H1 (cell line): ENCODE results near the gene MYRIP. TPM values are rescaled to one million over a fixed set of nuclear protein-coding genes. Genes with fewer than 3 reads are reported as not detected.

Experiments
- CTCF ChIA-PET: fragments of 300-600 bp; sonication (Branson Sonifier 250); formaldehyde crosslinking; loops from one replicate; lab custom pipeline; 2021; ENCODE audit not compliant: partially characterized antibody; lab: Charles Lee
- POLR2A ChIA-PET: fragments of 300-600 bp; sonication (Branson Sonifier 250); formaldehyde crosslinking; loops from one replicate; lab custom pipeline; 2021; ENCODE audit warnings: inconsistent platforms; ENCODE audit not compliant: partially characterized antibody; lab: Charles Lee
- DNase-seq, 2 experiments: peaks; one replicate each; pipeline versions ENCODE4 v3.0.0 to v3.0.0-alpha.2; 2010 to 2022; ENCODE audit warnings: low spot score in 2 of 2, low read depth in 1 of 2, mixed read lengths in 1 of 2
- FAIRE-seq: peaks from 2 replicates; lab custom pipeline; 2011; peaks lifted over from hg19 to GRCh38; lab: Jason Lieb, UNC
- H2AFZ ChIP-seq: 2 replicates; pipeline ENCODE4 v1.8.1; 2012; ENCODE audit warnings: low read length, inconsistent platforms
- H2AK5ac ChIP-seq: 2 replicates; pipeline ENCODE4 v1.6.1; 2013; ENCODE audit warnings: low read depth, low read length
- H2BK120ac ChIP-seq: replicated peaks from 2 replicates; pipeline ENCODE3; 2013; ENCODE audit warnings: low read depth, low read length, inconsistent platforms
- H2BK12ac ChIP-seq: 2 replicates; pipeline ENCODE4 v1.6.1; 2013; ENCODE audit warnings: low read depth, low read length
- H2BK15ac ChIP-seq: 2 replicates; pipeline ENCODE4 v1.6.1; 2013; ENCODE audit warnings: low read length
- H2BK20ac ChIP-seq: 2 replicates; pipeline ENCODE4 v1.6.1; 2013; ENCODE audit warnings: low read length
- H2BK5ac ChIP-seq: 2 replicates; pipeline ENCODE4 v1.6.1; 2013; ENCODE audit warnings: low read depth, low read length
- H3K14ac ChIP-seq: 2 replicates; pipeline ENCODE4 v1.6.1; 2013; ENCODE audit warnings: inconsistent platforms; ENCODE audit not compliant: insufficient read length
- H3K18ac ChIP-seq: 2 replicates; pipeline ENCODE4 v1.6.1; 2013; ENCODE audit warnings: low read length; ENCODE audit errors: extremely low read depth
- H3K23ac ChIP-seq: 2 replicates; pipeline ENCODE4 v1.6.1; 2013; ENCODE audit warnings: inconsistent platforms; ENCODE audit not compliant: insufficient read length
- H3K23me2 ChIP-seq: 2 replicates; pipeline ENCODE4 v1.6.1; 2013; ENCODE audit warnings: low read depth, low read length
- H3K27ac ChIP-seq: 2 replicates; pipeline ENCODE4 v1.6.1; 2011; ENCODE audit warnings: low read depth, low read length, inconsistent platforms
- H3K27me3 ChIP-seq, 4 experiments: replicated peaks in 1 of 4; 1 replicate in 1 of 4; 2 replicates in 3 of 4; pipeline versions ENCODE4 v1.6.1 to v1.8.1; 2011 to 2013; ENCODE audit warnings: low read length in 3 of 4, mild to moderate bottlenecking in 3 of 4, inconsistent platforms in 2 of 4, mixed read lengths in 2 of 4, moderate library complexity in 1 of 4; ENCODE audit not compliant: control insufficient read depth in 3 of 4, insufficient read depth in 3 of 4; ENCODE audit errors: extremely low read depth in 1 of 4
- H3K36me3 ChIP-seq, 4 experiments: 2 replicates each; pipeline versions ENCODE4 v1.6.1 to v1.8.1; 2011 to 2013; ENCODE audit warnings: mild to moderate bottlenecking in 4 of 4, low read length in 3 of 4, moderate library complexity in 2 of 4, control low read depth in 1 of 4, inconsistent platforms in 1 of 4; ENCODE audit not compliant: insufficient read depth in 4 of 4, control insufficient read depth in 2 of 4
- H3K4ac ChIP-seq: replicated peaks from 2 replicates; pipeline ENCODE3; 2013; ENCODE audit warnings: low read length, low read depth, mixed read lengths, inconsistent platforms; ENCODE audit not compliant: insufficient read length
- H3K4me1 ChIP-seq, 4 experiments: replicated peaks in 1 of 4; 1 replicate in 1 of 4; 2 replicates in 3 of 4; pipeline versions ENCODE4 v1.6.1 to v1.8.1; 2011 to 2013; ENCODE audit warnings: low read length in 3 of 4, inconsistent platforms in 2 of 4, mixed read lengths in 1 of 4; ENCODE audit not compliant: insufficient read depth in 4 of 4, control insufficient read depth in 3 of 4
- H3K4me2 ChIP-seq, 2 experiments: 2 replicates each; pipeline versions ENCODE4 v1.6.1 to v1.8.1; 2011 to 2013; ENCODE audit warnings: low read depth in 2 of 2, low read length in 2 of 2, control low read depth in 1 of 2, inconsistent platforms in 1 of 2, mild to moderate bottlenecking in 1 of 2; ENCODE audit not compliant: insufficient read depth in 1 of 2
- H3K4me3 ChIP-seq, 4 experiments: fragments of 200-600, 300-600 bp in 1 of 4; sonication (generic), shearing (Covaris generic), sonication (Bioruptor Twin) in 1 of 4; 2 replicates each; pipeline versions ENCODE4 v1.5.1 to v1.8.1; 2011 to 2016; ENCODE audit warnings: low read length in 4 of 4, low read depth in 3 of 4, control low read depth in 2 of 4, inconsistent platforms in 2 of 4, mild to moderate bottlenecking in 2 of 4, mixed read lengths in 1 of 4, moderate library complexity in 1 of 4; ENCODE audit not compliant: insufficient read depth in 2 of 4; ENCODE audit errors: extremely low read depth in 1 of 4
- H3K56ac ChIP-seq: replicated peaks from 2 replicates; pipeline ENCODE3; 2013; ENCODE audit warnings: low read depth, mild to moderate bottlenecking, mixed read lengths, low read length, inconsistent platforms; ENCODE audit not compliant: insufficient read length
- H3K79me1 ChIP-seq: 2 replicates; pipeline ENCODE4 v1.6.1; 2013; ENCODE audit warnings: low read depth, low read length, control low read depth
- H3K79me2 ChIP-seq, 2 experiments: 2 replicates each; pipeline versions ENCODE4 v1.6.1 to v1.8.1; 2012 to 2013; ENCODE audit warnings: low read length in 2 of 2, mild to moderate bottlenecking in 2 of 2, inconsistent platforms in 1 of 2; ENCODE audit not compliant: insufficient read depth in 2 of 2, control insufficient read depth in 1 of 2
- H3K9ac ChIP-seq, 4 experiments: replicated peaks in 1 of 4; 1 replicate in 1 of 4; 2 replicates in 3 of 4; pipeline versions ENCODE4 v1.6.1 to v1.8.1; 2011 to 2013; ENCODE audit warnings: low read depth in 3 of 4, low read length in 3 of 4, control low read depth in 2 of 4, mild to moderate bottlenecking in 2 of 4, moderate library complexity in 2 of 4, inconsistent platforms in 1 of 4; ENCODE audit errors: extremely low read depth in 1 of 4
- H3K9me3 ChIP-seq, 2 experiments: 2 replicates each; pipeline versions ENCODE4 v1.6.1 to v1.8.1; 2012 to 2013; ENCODE audit warnings: mild to moderate bottlenecking in 2 of 2, moderate library complexity in 2 of 2, control low read depth in 1 of 2, inconsistent platforms in 1 of 2, low read depth in 1 of 2, low read length in 1 of 2, mixed read lengths in 1 of 2; ENCODE audit not compliant: insufficient read depth in 2 of 2
- H4K20me1 ChIP-seq, 2 experiments: replicated peaks in 1 of 2; 2 replicates each; pipeline versions ENCODE3 to v1.8.1; 2011 to 2013; ENCODE audit warnings: inconsistent platforms in 2 of 2, low read length in 2 of 2, mild to moderate bottlenecking in 1 of 2; ENCODE audit not compliant: insufficient read depth in 2 of 2, control insufficient read depth in 1 of 2
- H4K5ac ChIP-seq: 2 replicates; pipeline ENCODE4 v1.6.1; 2013; ENCODE audit warnings: low read length, low read depth, mixed read lengths, inconsistent platforms; ENCODE audit not compliant: insufficient read length
- H4K8ac ChIP-seq: 2 replicates; pipeline ENCODE4 v1.8.0; 2013; ENCODE audit warnings: mild to moderate bottlenecking, moderate library complexity, low read length, inconsistent platforms; ENCODE audit not compliant: insufficient read depth; ENCODE audit errors: extremely low read depth
- H4K91ac ChIP-seq: replicated peaks from 2 replicates; pipeline ENCODE3; 2013; ENCODE audit warnings: low read length, mixed read lengths, inconsistent platforms; ENCODE audit not compliant: insufficient read length
- CTBP2 ChIP-seq: IDR thresholded peaks from 2 replicates; pipeline ENCODE4 v1.7.0; 2011; ENCODE audit warnings: borderline replicate concordance, mild to moderate bottlenecking, moderate library complexity, mixed read lengths, low read length; ENCODE audit not compliant: insufficient read depth, insufficient read length
- RAD21 ChIP-seq, 2 experiments: IDR thresholded peaks in 1 of 2; conservative IDR thresholded peaks in 1 of 2; 2 replicates each; pipeline ENCODE4 v1.6.1; 2011; ENCODE audit warnings: low read depth in 2 of 2, low read length in 2 of 2, improper control_type of control experiment in 1 of 2, inconsistent platforms in 1 of 2, mild to moderate bottlenecking in 1 of 2, moderate library complexity in 1 of 2
- YY1 ChIP-seq: IDR thresholded peaks from 2 replicates; pipeline ENCODE4 v1.6.1; 2011; ENCODE audit warnings: low read depth, mild to moderate bottlenecking, low read length
- WGBS, 2 experiments: shearing (Covaris generic) in 1 of 2; methylation state at CpG; one replicate each; pipeline versions ENCODE4 v1.1.6 to v1.1.7; 2013 to 2015; ENCODE audit warnings: low lambda C conversion rate in 2 of 2, mixed read lengths in 2 of 2, inconsistent platforms in 1 of 2, low coverage in 1 of 2, missing lambda C conversion rate in 1 of 2; ENCODE audit not compliant: insufficient replicate concordance in 2 of 2, insufficient coverage in 1 of 2, insufficient read length in 1 of 2; ENCODE audit errors: extremely low coverage in 1 of 2, missing lambda C conversion rate in 1 of 2; 5-methylcytosine and 5-hydroxymethylcytosine counted together
- polyA plus RNA-seq, 7 experiments: library from polyadenylated mRNA; depleted of rRNA in 3 of 7; stranded (reverse) in 5 of 7; unstranded in 2 of 7; fragments of >200 nt in 5 of 7; fragments of 200-250 nt in 2 of 7; gene quantifications; 1 replicate in 5 of 7; 2 replicates in 1 of 7; 4 replicates in 1 of 7; pipeline versions ENCODE4 v1.2.1 to v1.2.3, GENCODE V29; 2011 to 2013; ENCODE audit warnings: missing spikeins in 2 of 7, mixed read lengths in 2 of 7
- total RNA-seq: library from RNA; stranded (reverse); fragmentation: NEBNext Ultra II Directional; extraction: Animal tissue kit (Norgen Biotek cat#: 25700); gene quantifications from 2 replicates; pipeline ENCODE4 v1.2.1, GENCODE V29; 2021
- TF ChIP-seq, protein P1 (sequence below), 3 experiments: IDR thresholded peaks; 1 replicate in 2 of 3; 2 replicates in 1 of 3; pipeline versions ENCODE4 v1.5.1 to v1.6.1; 2011; ENCODE audit warnings: low read length in 3 of 3, mild to moderate bottlenecking in 3 of 3, inconsistent platforms in 2 of 3, low read depth in 1 of 3, moderate library complexity in 1 of 3; ENCODE audit not compliant: insufficient read depth in 1 of 3; ENCODE audit errors: control extremely low read depth in 1 of 3

The MYRIP gene
- total and polyA plus RNA-seq, 2 of the 8 experiments (the other 6 are each of a cell fraction or from before 2014, with no cell fraction given) = 0.54 to 4.3 TPM

DNA sequence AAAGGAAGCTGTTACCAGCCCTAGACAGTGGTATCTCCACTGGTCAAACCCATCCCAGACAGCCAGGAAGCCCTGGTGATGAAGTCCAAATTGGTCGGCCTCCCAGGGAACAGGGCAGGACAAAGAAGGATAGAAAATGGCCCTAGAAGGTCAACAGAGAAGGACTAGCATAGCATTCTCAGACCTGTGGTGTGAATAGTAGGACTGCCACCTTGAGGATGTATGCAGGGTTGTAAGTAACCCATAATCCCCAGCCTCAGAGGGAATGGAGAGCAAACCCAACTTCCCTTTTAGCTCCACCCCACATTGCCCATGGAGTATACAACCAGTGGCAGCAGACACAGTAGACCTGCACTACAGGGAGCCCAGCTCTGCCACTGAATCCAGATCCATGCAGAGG, 431.5 kb downstream of the MYRIP start:
- no peak overlapping the region for H2BK5ac ChIP-seq
- H3K4me3 ChIP-seq = no peak overlapping the region
- H3K27me3 ChIP-seq = no peaks in the 10 kb centered on the region
- POLR2A ChIA-PET = interaction anchor here (1.0 kb wide), 2 partner anchors 68 to 189 kb away, joined by 3 to 4 read pairs; partner anchors contain the start of gene EIF1B
- no peak overlapping the region for H3K4ac ChIP-seq
- no peak overlapping the region for H4K91ac ChIP-seq
- H3K36me3 ChIP-seq = no peaks in the 10 kb centered on the region
- no peak overlapping the region; a peak in 1 of 7 replicates for H3K9ac ChIP-seq
- CTCF ChIA-PET = interaction anchor here (0.6 to 2.8 kb wide), 19 partner anchors 9 to 1206 kb away, joined by 3 to 23 read pairs (median 3); no protein-coding TSS in a partner anchor
- H3K79me2 ChIP-seq = no peaks in the 10 kb centered on the region
- H2BK12ac ChIP-seq = no peak overlapping the region
- no peak overlapping the region for H3K4me2 ChIP-seq
- H3K4me1 ChIP-seq = no peaks in the 10 kb centered on the region
- H3K9me3 ChIP-seq = no peaks in the 10 kb centered on the region
- no peak overlapping the region for H3K18ac ChIP-seq
- no peak overlapping the region for H4K8ac ChIP-seq
- H3K23ac ChIP-seq = no peak overlapping the region
- no peak overlapping the region for H3K56ac ChIP-seq
- H2BK20ac ChIP-seq = no peak overlapping the region
- peak; percentile 49 to 52 for TF ChIP-seq RAD21 (IDR thresholded peaks at IDR 0.05 in 1 of 2, conservative IDR thresholded peaks at IDR 0.05 in 1 of 2; ENCODE audit: low read depth in 2 of 2, low read length in 2 of 2)
- TF ChIP-seq, protein P1, sequence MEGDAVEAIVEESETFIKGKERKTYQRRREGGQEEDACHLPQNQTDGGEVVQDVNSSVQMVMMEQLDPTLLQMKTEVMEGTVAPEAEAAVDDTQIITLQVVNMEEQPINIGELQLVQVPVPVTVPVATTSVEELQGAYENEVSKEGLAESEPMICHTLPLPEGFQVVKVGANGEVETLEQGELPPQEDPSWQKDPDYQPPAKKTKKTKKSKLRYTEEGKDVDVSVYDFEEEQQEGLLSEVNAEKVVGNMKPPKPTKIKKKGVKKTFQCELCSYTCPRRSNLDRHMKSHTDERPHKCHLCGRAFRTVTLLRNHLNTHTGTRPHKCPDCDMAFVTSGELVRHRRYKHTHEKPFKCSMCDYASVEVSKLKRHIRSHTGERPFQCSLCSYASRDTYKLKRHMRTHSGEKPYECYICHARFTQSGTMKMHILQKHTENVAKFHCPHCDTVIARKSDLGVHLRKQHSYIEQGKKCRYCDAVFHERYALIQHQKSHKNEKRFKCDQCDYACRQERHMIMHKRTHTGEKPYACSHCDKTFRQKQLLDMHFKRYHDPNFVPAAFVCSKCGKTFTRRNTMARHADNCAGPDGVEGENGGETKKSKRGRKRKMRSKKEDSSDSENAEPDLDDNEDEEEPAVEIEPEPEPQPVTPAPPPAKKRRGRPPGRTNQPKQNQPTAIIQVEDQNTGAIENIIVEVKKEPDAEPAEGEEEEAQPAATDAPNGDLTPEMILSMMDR (IDR thresholded peaks at IDR 0.05; ENCODE audit: control extremely low read depth in 1 of 3, insufficient read depth in 1 of 3, low read depth in 1 of 3, low read length in 3 of 3) = peak in 2 of 3 experiments; percentile 12 to 50; a peak in 1 of 4 replicates
- TF ChIP-seq YY1 = 0 out of 2 replicates have a peak, but pooled peaks have one; percentile 42
- TF ChIP-seq CTBP2 = no peak
- no peak overlapping the region for H3K14ac ChIP-seq
- FAIRE-seq = peak; percentile 76
- H4K20me1 ChIP-seq = peaks cover 0 to 1% of the 10 kb centered on the region in 2 experiments
- H2BK15ac ChIP-seq = no peak overlapping the region
- no peak overlapping the region for H2AK5ac ChIP-seq
- no peak overlapping the region for H4K5ac ChIP-seq
- H3K27ac ChIP-seq = no peak overlapping the region
- no peaks in the 10 kb centered on the region for H3K23me2 ChIP-seq
- 79% methylated on average over 1 of the region's 1 CpG; no CpG with 5 or more reads in 1 of the 2 experiments for WGBS, 2 experiments
- H2AFZ ChIP-seq = no peak overlapping the region
- no peak for DNase-seq
- H2BK120ac ChIP-seq = no peak overlapping the region
- no peaks in the 10 kb centered on the region for H3K79me1 ChIP-seq
